NOMO-1 (cell line): ENCODE measurements around the gene NINJ1.
"Not testable (repeated sequence)": the region's sequence is repeated elsewhere in the genome, so short reads cannot be mapped to it uniquely, and the experiment has no call there.

Source experiments
- DNase-seq, 2 experiments: peaks; one replicate each; lab custom pipeline; 2025; ENCODE audit not compliant: unreplicated experiment in 2 of 2; lab: John Stamatoyannopoulos, UW

The NINJ1 gene

GRCh38 chr9:93161786-93162562, 27.9 kb upstream of the NINJ1 start:
- no peak for DNase-seq

DNA sequence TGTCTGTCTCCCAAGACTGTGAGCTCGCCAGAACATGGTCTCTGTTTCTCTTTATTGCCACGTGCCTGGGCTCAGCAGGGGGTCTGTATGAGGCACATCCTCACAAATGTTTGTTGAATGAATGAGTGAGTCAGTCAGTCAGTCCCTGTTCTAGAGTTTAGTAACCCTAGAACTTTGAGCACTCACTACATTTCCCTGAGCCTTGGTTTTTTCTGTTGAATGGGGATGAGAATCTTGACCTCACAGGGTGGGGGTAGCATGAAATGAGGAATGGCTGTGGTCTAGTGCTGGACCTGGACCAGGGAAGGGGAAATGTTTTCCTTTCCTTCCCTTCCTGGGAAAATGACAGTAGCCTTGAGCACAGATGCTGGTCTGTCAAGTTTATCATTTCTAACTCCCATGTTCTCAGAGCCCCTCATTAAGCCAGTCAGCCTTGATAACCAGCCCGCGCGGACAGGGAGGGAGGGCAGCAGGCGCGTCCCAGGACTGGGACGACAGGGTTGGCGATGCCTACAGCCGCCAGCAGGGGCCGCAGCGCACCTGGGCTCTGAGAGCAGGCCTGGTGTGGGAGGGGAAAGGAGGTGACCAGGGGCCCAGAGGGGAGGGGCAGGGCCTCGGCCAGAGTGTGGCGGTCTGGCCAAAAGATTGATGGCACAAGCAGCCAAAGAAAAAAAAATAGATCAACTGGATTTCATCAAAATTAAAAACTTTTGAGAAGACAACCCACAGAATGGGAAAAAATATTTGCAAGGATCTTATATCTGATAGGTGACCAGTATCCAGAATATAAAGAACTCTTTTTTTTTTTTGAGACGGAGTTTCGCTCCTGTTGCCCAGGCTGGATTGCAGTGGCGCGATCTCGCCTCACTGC, 25.8 kb upstream of the NINJ1 start:
- DNase-seq: peak; percentile 62 to 68

DNA sequence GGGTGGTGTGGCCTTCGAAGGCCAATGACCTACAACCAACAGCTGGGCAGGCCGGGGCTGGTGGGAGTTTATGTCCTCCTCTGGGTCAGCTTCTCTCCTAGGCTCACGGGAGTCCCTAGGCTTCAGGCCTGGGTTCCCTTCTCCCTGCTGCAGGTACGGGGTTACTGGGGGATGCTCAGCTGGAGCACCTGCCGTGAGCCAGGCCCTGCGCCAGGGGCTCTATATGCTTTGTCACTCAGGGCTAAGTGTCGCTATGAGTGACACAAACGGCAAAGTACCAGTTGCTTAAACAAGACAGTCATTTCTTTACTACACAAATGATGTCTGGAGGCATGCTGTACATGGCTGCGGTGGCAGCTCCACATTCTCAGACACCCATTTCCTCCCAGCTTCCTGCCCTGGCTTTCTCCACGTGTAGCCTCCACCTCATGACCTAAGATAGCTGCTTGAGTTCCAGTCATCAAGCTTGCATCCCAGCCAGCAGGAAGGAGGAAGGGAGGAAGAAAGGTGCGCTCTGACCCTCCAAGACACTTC, 22.5 kb upstream of the NINJ1 start:
- no peak for DNase-seq

GRCh38 chr9:93155716-93156474, 21.8 kb upstream of the NINJ1 start:
- no peak for DNase-seq

GRCh38 chr9:93154293-93154903, 20.3 kb upstream of the NINJ1 start:
- DNase-seq: peak; percentile 19 to 21

DNA sequence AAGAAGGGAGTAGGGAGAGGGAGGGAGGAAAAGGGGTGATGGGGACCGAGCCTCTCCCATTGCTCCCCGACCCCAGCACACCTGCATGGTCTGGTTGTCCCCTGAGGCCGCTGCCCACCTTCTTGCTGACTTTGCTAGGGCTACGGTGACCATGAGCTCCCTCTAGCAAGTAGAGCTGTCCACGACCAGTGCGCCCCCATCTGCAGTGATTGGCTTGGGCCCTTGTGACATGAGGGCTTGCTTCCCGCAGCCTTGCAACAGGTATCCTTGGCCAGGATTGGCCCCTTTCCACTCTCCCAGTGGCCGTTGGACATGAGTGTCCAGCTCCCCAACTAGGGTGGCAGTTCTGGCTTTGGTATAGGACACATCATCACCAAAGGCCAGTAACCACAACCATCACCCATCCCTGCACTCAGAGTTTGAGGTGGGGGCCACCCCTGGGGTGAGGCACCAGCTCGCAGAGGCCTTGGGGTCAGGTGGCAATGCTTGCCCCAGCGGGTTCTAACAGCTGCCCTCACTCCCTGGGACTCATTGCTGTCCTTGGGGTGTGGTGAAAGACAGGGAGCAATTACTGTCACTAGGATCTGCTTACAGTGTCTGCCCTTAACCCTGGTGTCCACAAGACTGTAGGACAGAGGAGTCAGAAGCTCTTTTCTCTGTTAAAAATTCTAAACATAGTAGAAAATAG, 17.2 kb upstream of the NINJ1 start:
- no peak for DNase-seq

DNA sequence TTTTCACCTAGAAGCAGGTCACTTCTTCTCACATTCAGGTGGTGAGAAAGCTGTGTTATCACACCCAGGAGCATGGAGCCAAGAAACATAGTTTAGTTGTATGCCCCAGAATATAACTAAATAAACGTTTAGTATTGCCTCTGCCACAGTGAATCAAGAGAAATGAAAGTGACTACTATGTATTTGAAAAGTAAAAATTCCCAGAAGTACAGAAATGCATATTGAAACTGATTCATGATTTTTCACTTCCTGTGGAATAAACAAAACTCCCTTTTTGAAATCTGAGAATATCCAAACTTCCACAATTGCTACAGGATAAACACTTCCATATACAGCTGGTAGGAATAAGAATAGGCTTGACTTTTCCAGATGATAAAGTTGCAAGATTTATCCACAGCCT, 15.3 kb upstream of the NINJ1 start:
- DNase-seq: no peak

- DNase-seq: no peak
Measured at GRCh38 chr9:93148721-93149120, 14.7 kb upstream of the NINJ1 start.

DNA sequence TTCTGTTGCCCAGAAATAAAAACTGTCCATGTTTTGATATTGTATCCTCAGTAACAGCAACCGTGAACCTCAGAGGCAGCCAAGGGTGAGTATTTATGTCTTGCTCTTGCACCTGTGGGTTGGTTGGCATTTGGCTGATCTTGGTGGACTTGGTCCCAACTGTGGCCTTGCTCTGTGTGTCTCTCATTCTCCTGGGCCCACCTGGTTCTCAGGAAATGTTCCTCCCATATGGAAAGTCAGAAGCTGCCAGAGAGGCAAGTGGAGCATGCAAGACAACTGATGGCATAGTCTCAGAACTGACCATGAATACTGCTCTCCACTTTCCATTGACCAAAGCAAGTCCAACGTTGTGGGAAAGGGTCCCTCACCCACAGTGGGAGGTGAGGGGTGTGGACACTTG, 13.6 kb upstream of the NINJ1 start:
- DNase-seq: no peak

DNA sequence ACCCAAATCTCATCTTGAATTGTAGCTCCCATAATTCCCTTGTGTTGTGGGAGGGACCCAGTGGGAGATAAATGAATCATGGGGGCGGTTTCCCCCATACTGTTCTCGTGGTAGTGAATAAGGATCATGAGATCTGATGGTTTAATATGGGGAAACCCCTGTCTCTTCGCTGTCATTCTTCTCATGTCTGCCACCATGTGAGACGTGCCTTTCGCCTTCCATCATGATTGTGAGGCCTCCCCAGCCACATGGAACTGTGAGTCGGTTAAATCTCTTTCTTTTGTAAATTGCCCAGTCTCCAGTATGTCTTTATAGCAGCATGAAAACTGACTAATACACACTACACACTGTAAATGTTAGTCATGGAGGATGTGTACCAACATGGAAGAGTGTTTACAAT, 12.6 kb upstream of the NINJ1 start:
- not testable (repeated sequence) for DNase-seq

- DNase-seq: no peak
Measured at GRCh38 chr9:93143830-93144530, 9.9 kb upstream of the NINJ1 start.

- DNase-seq: no peak
Measured at GRCh38 chr9:93141771-93142483, 7.9 kb upstream of the NINJ1 start.

DNA sequence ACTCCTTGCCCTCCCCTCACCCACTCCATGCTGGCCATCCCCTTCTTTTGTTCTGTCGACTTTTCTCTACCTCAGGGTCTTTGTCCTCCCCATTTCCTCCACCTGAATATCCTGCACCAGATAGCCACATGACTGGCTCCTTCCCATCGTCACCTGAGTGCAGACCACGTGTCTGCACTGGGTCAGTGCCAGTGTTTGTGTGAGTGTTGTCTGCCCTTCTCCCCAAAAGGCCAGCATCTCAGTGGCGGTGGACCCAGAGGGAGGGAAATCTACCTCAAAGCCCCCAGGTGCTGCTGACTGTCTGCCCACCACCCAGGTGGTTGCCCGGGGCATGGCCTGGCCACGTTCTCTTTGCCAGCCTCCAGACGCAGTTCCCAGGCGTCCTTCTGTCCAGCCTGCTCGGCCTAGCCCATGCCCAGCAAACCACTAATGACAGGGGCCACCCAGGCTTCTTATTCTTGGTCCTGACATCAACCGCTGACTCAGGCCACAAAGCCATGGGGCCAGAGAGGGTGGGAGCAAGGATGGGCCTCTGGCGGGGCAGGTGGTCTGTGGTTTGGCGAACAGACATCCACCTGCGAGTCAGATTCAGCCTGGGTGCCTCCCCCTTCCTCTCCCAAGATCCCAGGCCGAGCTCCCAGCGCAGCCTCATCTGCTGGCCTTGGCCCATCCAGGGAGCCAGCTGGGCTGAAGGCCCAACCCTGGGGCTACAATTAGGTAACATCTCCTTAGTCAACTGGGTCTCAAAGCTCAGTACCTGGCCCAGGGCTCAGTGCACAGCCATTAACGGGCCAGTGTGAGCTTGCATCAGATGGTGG, 5.5 kb upstream of the NINJ1 start:
- DNase-seq: no peak

GRCh38 chr9:93138171-93138764, 4.2 kb upstream of the NINJ1 start:
- DNase-seq: no peak

DNA sequence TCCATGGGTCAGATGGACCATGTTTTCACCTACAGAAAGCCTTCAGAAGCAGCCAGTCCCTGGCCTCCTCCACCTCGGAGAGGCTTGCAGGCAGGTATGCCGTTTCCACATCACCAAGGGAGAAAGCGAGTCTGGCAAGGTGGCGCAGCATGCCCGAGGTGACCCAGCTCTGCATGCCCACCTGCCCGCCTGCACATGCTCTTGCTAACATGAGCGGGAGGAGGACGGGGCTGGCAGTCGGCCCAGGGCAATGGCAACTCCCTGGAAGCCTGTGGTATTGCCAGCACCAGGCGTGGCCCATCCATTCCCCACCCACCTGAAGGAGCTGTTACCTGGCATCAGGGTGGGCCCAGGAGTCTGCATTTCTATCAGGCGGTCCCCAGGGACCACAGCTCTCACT, 3.3 kb upstream of the NINJ1 start:
- no peak for DNase-seq

- DNase-seq: no peak
Measured at GRCh38 chr9:93136011-93136440, 2.0 kb upstream of the NINJ1 start.

DNA sequence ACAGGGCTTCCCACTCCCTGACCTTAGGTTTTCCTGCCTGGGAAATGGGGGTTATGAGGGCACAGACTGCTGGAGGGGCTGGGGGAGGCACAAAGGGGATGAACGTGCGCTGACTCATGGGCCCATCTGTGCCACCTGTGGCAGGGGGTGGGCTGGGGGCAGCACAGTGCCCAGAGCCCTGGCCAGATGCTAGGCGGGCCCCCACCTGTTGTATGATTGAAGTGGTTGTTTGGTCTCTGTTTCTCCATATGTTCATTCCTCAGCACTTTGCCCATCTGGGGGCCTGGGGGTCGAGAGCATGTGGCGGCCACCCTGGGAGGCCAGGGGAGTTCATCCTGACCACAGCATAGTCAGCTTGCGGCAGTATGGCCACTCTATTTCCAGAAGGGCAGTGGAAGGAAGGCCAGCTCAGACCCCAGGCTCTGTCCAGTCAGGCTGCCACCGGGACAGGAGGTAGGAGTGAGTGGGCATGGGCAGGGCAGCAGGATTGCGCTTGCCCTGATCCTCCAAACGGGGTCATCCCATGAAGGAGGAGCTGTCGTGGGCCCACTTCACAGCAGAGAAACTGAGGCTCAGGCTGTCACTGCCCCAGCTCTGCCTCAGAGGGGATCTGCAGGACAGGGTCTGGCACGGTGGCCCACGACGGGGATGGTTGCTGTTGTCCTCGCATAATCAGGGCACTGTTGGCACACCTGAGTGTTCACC, 841 bp upstream of the NINJ1 start:
- no peak for DNase-seq
